Neural progenitor cell (in vitro differentiated cells): ENCODE data around the gene TBC1D26. TPM values are rescaled to one million over a fixed set of nuclear protein-coding genes. Genes with fewer than 3 reads are reported as not detected.

Source experiments
- small RNA-seq: library from RNA; depleted of rRNA; stranded (forward); fragments of <200 nt; gene quantifications from one replicate; pipeline ENCODE3, GENCODE V24; 2015
- total RNA-seq: library from RNA; depleted of rRNA; stranded (reverse); fragments of >200 nt; gene quantifications from 2 replicates; pipeline ENCODE4 v1.2.3, GENCODE V29; 2015; ENCODE audit warnings: low replicate concordance

Gene TBC1D26
- total RNA-seq, 1 donor from 2014 or later, result 0.58 TPM

Small RNAs within 50 kb of the gene (small RNA-seq; reads per million reads assigned to genes)
- gene AC015922.1 (not detected), gene RNA5SP436 (not detected)

Other genes starting within 250 kb of the TBC1D26 start
- 25.4 and 36.0 TPM in 2 replicates for gene TVP23C, start 168.8 kb upstream of the TBC1D26 start, total RNA-seq
- not detected in 2 replicates for gene FBXW10B, start 112.6 kb upstream of the TBC1D26 start, total RNA-seq
- 32.1 and 61.6 TPM in 2 replicates for gene TRIM16, start 48.0 kb upstream of the TBC1D26 start, total RNA-seq
- 125 and 216 TPM in 2 replicates for gene ZNF286A, start 32.5 kb upstream of the TBC1D26 start, total RNA-seq
- gene ADORA2B, start 212.8 kb downstream of the TBC1D26 start, total RNA-seq, result 1.9 and 4.4 TPM in 2 replicates